Mammary epithelial cell (primary cell): Measurements from ENCODE around the gene LIMK2.

ENCODE experiments used
- CTCF ChIP-seq, 2 donors: IDR thresholded peaks in 1 of 2; conservative IDR thresholded peaks in 1 of 2; 2 replicates each; pipeline ENCODE4 v1.5.1; 2011 to 2012; ENCODE audit warnings: inconsistent platforms in 2 of 2, low read length in 2 of 2, mild to moderate bottlenecking in 2 of 2, control low read depth in 1 of 2, low read depth in 1 of 2; ENCODE audit not compliant: insufficient read depth in 1 of 2; ENCODE audit errors: extremely low read depth in 1 of 2
- EZH2 ChIP-seq: IDR thresholded peaks from 2 replicates; pipeline ENCODE4 v1.6.1; 2012; ENCODE audit warnings: low read length, inconsistent platforms, borderline replicate concordance

GRCh38 chr22:31289344-31289743, 77.2 kb downstream of the LIMK2 start:
- TF ChIP-seq CTCF (conservative IDR thresholded peaks at IDR 0.05 in 1 of 2, IDR thresholded peaks at IDR 0.05 in 1 of 2; ENCODE audit: extremely low read depth in 1 of 2, insufficient read depth in 1 of 2, low read depth in 1 of 2, low read length in 2 of 2) (no peak), EZH2 (no peak)
